Transverse colon (tissue), 4 donors: Measurements from ENCODE around the gene POLK. TPM values are rescaled to one million over a fixed set of nuclear protein-coding genes. Genes with fewer than 3 reads are reported as not detected.
A peak's percentile ranks its signal among the peaks of the same experiment; 100 is the strongest.

Experiments used
- DNase-seq: peaks from one replicate; pipeline ENCODE4 v3.0.0-alpha.2; 2019
- H3K27ac ChIP-seq, 4 donors: fragments of 200-600 bp; sonication (generic); 2 replicates each; pipeline ENCODE4 v1.5.1; 2016 to 2018; ENCODE audit warnings: inconsistent platforms in 4 of 4
- H3K27me3 ChIP-seq: fragments of 200-600 bp; sonication (generic); 2 replicates; pipeline ENCODE4 v1.5.1; 2017; ENCODE audit warnings: inconsistent platforms
- H3K36me3 ChIP-seq, 4 donors: fragments of 200-600 bp; sonication (generic); 2 replicates each; pipeline ENCODE4 v1.5.1; 2017 to 2019; ENCODE audit warnings: inconsistent platforms in 4 of 4
- H3K4me1 ChIP-seq, 4 donors: fragments of 200-600 bp; sonication (generic); 2 replicates each; pipeline ENCODE4 v1.5.1; 2017 to 2020; ENCODE audit warnings: inconsistent platforms in 4 of 4
- H3K4me3 ChIP-seq, 4 donors: fragments of 200-600 bp; sonication (generic); 1 replicate in 1 of 4; 2 replicates in 3 of 4; pipeline versions ENCODE4 v1.5.1 to v1.6.1; 2017 to 2019; ENCODE audit warnings: inconsistent platforms in 4 of 4
- H3K9me3 ChIP-seq, 2 donors: fragments of 200-600 bp; sonication (generic); 2 replicates each; pipeline ENCODE4 v1.5.1; 2017 to 2019; ENCODE audit warnings: inconsistent platforms in 2 of 2
- EP300 ChIP-seq: sonication (generic); formaldehyde crosslinking; IDR thresholded peaks from one replicate; pipeline ENCODE4 v1.6.1; 2017; ENCODE audit warnings: antibody characterized with exemption, low read depth
- POLR2A ChIP-seq: fragments of 450-650 bp; IDR thresholded peaks from one replicate; pipeline ENCODE4 v1.6.1; 2016; ENCODE audit warnings: antibody characterized with exemption, mild to moderate bottlenecking, moderate library complexity
- POLR2AphosphoS5 ChIP-seq, 3 donors: sonication (generic); formaldehyde crosslinking; IDR thresholded peaks; one replicate each; pipeline ENCODE4 v1.6.1; 2016; ENCODE audit warnings: antibody characterized with exemption in 3 of 3
- WGBS, 2 donors: methylation state at CpG; one replicate each; pipeline ENCODE4 v1.1.5; 2018; ENCODE audit warnings: low coverage in 1 of 2; 5-methylcytosine and 5-hydroxymethylcytosine counted together
- in situ Hi-C, 4 donors: fragments of 200-750 bp; cut with MboI; loops; one replicate each; pipeline versions ENCODE4 v1.15.0 to v1.15.1; 2017; ENCODE audit warnings: low sequenced_read_pairs in 3 of 4, low pct_ligation_motif_present in 1 of 4, low pct_unique_long_range_greater_than_20kb in 1 of 4
- intact Hi-C: fragments of 100-400 bp; cut with DNase I; formaldehyde crosslinking; loops from one replicate; pipeline ENCODE4 v1.15.1; 2023; ENCODE audit warnings: low total_unique reads
- total RNA-seq, 4 donors: library from RNA; depleted of rRNA; stranded (reverse); fragments of >200 nt; gene quantifications; one replicate each; pipeline ENCODE4 v1.1.0, GENCODE V29; 2016
- TF ChIP-seq, protein P1 (sequence below), 5 experiments: fragments of 200-600 bp in 3 of 5; fragments of 450-650 bp in 2 of 5; sonication (generic) in 3 of 5; IDR thresholded peaks; 1 replicate in 2 of 5; 2 replicates in 3 of 5; pipeline ENCODE4 v1.5.1; 2016 to 2017; ENCODE audit warnings: antibody characterized with exemption in 5 of 5, inconsistent platforms in 3 of 5, mild to moderate bottlenecking in 2 of 5, moderate library complexity in 1 of 5

The POLK gene
- 10 to 100 TPM in 3 of 4 donors, 1 to 10 TPM in 1; 5.4 to 30.2 (median 18.5) TPM for total RNA-seq

DNA sequence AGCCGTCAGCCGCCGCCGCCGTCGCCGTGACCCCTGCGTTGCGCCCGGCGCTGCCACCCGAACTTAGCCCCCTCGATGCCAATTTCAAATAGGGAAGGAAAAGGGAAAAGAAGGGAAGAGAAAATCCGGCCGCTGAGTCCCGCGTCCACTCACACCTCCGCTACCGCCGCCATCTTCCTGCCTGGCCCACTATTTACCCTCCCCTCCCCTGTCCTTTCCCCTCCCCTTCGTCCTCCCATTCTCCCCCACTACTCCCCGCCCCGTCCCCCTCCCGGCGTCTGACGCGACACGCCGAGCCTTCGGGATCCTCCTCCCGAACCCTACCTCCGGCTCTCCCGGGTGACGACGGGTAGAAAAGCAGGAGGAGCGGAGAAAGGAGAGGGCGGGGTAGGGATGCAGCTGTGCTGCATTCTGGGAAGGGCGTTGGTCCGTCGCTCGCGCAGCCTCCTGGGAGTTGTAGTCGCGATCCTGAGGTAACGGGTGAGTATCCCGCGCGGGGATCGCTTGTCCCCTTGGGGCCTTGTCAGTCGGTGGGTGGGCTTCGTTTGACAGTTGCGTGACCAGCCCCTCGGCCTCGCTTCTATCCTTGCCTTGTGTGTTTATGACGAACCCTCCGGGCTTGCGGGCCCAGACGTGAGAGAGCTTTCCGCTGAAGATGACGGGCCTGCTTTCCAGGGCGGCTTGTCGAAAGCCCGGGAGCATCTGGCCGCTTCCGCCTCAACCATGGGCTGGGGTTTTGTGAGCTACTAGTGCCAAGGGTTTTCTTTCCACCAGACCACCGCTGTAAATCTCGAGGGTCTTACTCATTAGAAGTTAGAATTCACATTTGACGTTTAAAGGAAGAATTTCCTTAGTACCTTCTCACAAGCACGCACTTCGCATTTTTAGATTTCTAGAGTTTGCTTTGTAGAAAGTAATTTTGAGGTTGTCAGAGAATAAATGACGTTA, at the start of gene POLK, which contains the start of gene CERT1:
TSS of gene POLK (plus strand) at position 457 of the 948 bp plus-strand sequence.
TSS of gene CERT1 (minus strand) at position 195 of the 948 bp plus-strand sequence. CDS start 422 bp downstream, outside the sequence.
- peak within 1 kb of the TSS; percentile 90 to 94 (median 94) for H3K27ac ChIP-seq
- TF ChIP-seq EP300 (no peak), POLR2A (peak; percentile 95), POLR2AphosphoS5 (IDR thresholded peaks at IDR 0.05) (peak; percentile 87 to 89 (median 87))
- TF ChIP-seq, protein P1, sequence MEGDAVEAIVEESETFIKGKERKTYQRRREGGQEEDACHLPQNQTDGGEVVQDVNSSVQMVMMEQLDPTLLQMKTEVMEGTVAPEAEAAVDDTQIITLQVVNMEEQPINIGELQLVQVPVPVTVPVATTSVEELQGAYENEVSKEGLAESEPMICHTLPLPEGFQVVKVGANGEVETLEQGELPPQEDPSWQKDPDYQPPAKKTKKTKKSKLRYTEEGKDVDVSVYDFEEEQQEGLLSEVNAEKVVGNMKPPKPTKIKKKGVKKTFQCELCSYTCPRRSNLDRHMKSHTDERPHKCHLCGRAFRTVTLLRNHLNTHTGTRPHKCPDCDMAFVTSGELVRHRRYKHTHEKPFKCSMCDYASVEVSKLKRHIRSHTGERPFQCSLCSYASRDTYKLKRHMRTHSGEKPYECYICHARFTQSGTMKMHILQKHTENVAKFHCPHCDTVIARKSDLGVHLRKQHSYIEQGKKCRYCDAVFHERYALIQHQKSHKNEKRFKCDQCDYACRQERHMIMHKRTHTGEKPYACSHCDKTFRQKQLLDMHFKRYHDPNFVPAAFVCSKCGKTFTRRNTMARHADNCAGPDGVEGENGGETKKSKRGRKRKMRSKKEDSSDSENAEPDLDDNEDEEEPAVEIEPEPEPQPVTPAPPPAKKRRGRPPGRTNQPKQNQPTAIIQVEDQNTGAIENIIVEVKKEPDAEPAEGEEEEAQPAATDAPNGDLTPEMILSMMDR (IDR thresholded peaks at IDR 0.05): no peak
- WGBS, 2 donors: 1 to 7% methylated on average over 3 to 39 of the region's 71 CpGs
- intact Hi-C loops (no loop called here), in situ Hi-C loops (loop anchor here in 1 of 4 donors (25.0 kb wide), 2 partner anchors 274 to 1949 kb away; partner anchors contain the start of genes ANKRA2, ANKRD31 and UTP15)
- H3K9me3 ChIP-seq: no peaks in the 10 kb centered on the region
- no peaks in the 10 kb centered on the region for H3K36me3 ChIP-seq
- H3K4me3 ChIP-seq: peak within 1 kb of the TSS; percentile 64 to 82 (median 79)
- H3K4me1 ChIP-seq: peaks cover 12 to 49% (median 18%) of the 10 kb centered on the region in 4 donors
- peak; percentile 98 for DNase-seq
- no peaks in the 10 kb centered on the region for H3K27me3 ChIP-seq

DNA sequence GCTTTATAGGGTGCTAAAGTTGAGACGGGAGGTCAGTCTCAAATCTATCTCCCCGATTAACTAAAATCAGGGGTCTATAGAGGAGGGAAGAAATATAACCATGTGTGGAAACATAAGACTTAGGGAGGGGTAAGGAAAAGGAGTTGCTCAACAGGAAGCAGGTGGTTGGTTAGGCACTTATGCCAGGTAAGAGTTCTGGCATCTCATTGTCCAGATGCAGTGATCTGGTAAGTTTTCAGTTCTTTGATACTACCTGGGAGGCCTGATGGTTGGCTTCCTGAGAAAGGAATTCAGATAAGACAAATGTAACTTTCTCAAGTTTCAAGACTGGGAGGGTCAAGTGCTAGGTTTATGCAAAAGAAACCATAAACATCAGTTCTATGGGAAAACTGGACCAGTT, 48.0 kb upstream of the POLK start:
- Histone ChIP-seq H3K27me3 (no peaks in the 10 kb centered on the region), H3K4me1 (peaks cover 0 to 12% (median 7%) of the 10 kb centered on the region in 4 donors), H3K4me3 (no peak overlapping the region), H3K27ac (no peak overlapping the region), H3K9me3 (peaks cover under 1 to 2% of the 10 kb centered on the region in 2 donors), H3K36me3 (peaks cover 0 to under 1% (median 0%) of the 10 kb centered on the region in 4 donors)
- DNase-seq: no peak
- TF ChIP-seq POLR2AphosphoS5 (IDR thresholded peaks at IDR 0.05) (no peak), POLR2A (no peak), EP300 (no peak)
- TF ChIP-seq, protein P1 (IDR thresholded peaks at IDR 0.05): no peak
- in situ Hi-C loops (no loop called here), intact Hi-C loops (no loop called here)
- WGBS, 2 donors: 96 to 100% methylated on average over 1 to 2 of the region's 2 CpGs

DNA sequence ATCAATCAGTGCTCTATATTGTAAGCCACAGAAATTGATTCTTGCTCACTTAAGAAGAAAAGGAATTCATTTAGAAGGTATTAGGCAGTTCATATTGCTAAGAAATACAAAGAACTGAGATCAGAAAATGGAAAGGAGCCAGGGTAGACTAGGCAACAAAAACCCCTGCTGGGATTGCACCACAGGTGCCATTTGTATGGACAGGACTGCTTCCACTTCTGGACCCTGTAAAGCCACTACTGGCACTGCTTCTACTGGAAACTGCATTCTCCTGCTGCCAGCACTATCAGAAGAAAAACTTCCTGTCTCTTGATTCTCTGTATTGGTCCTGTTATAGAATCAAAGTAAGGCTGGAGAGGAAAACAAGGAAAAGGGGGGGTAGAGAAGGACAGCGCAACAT, 46.2 kb upstream of the POLK start:
- 95 to 100% methylated on average over 1 of the region's 1 CpG for WGBS, 2 donors

More for the DNA sequence above, 46.2 kb upstream of the POLK start:
- Histone ChIP-seq H3K27me3 (no peaks in the 10 kb centered on the region), H3K4me3 (no peak overlapping the region), H3K9me3 (peaks cover 10 to 17% of the 10 kb centered on the region in 2 donors), H3K4me1 (peaks cover 0 to 9% (median 5%) of the 10 kb centered on the region in 4 donors), H3K36me3 (peaks cover 0 to 2% (median 0%) of the 10 kb centered on the region in 4 donors), H3K27ac (no peak overlapping the region)
- in situ Hi-C loops: no loop called here
- DNase-seq: no peak
- intact Hi-C loops: no loop called here
- TF ChIP-seq EP300 (no peak), POLR2A (no peak), POLR2AphosphoS5 (IDR thresholded peaks at IDR 0.05) (no peak)
- TF ChIP-seq, protein P1 (IDR thresholded peaks at IDR 0.05): no peak
